HG02938 (cell line): ENCODE measurements around the gene TBRG4.
"Not testable (repeated sequence)": the region's sequence is repeated elsewhere in the genome, so short reads cannot be mapped to it uniquely, and the experiment has no call there.

Experiments
- ATAC-seq: cut with Tn5 transposase; IDR thresholded peaks from one replicate; pipeline ENCODE4 v1.9.1; 2021; ENCODE audit warnings: mild to moderate bottlenecking, moderate library complexity; ENCODE audit not compliant: unreplicated experiment

The TBRG4 gene

DNA sequence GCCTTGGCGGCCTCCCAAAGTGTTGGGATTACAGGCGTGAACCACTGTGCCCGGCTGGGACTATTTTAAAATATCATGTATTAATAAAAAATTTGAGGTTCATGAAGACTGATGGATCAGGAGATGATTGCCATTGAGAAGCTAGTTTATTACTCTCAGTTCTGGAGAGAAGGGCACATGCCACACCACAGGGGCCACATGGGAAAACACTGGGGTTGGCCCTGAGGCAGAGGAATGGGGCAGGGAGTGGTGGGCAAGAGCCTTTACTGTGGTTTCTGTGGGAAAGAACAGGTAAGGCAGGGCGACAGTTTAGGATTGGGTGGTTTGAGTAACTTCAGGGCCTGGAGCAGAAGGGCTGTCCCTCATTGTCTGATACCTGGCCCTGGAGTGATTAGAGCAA, 6.8 kb upstream of the TBRG4 start:
- no peak for ATAC-seq

DNA sequence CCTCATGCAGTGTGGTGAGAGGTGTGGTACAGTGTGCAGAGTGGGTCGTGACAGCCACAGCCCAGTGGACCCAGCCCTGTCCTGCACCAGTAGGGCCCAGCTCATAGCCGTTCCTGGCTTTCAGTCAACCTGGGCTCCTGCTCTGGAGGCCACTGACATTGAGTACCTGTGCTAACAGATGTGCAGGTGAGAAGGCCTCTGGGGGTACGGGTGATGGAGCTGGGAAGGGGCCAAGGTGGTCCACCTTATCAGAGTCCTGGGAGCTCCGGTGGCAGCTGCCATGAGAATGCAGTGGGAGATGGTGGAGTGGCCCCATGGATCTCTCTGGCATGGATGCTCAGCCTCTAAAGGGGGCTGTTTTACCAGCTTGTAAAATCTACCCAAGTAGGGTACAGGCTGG, 6.1 kb upstream of the TBRG4 start:
- ATAC-seq: no peak

DNA sequence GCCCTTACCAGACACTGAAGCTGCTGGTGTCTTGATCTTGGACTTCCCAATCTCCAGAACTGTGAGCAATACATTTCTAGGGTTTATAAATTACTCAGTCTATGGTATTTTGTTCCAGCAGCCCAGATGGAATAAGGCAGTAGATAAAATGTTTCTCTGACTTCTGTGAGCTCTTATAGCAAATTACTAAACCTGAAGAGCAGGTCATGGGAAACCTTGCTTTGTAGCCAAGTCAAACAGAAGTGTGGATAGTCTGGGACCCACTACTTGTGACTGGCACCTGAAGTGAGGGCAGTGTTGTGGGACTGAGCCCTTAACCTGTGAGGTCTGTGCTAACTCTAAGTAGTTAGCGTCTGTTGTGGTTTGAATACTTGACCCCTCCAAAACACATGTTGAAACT, 4.6 kb upstream of the TBRG4 start:
- no peak for ATAC-seq

DNA sequence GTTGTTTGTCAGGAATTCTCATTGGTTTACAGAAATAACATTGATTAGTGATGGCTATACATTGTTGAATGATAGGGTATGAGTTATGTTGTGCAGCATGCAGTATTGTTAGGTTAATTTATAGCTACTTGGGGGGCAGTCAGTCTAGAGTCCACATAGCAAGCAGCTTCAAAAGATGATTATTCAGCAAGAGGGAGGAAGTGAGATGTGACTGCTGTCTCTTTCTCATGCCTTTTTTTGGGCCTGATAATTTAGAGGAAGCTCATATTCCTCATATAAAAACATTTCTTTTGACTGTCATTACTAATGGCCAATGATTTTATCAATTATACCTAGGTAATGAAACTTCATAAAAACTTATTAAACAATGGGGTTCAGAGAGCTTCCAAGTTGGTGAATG, 3.4 kb upstream of the TBRG4 start:
- ATAC-seq: no peak

DNA sequence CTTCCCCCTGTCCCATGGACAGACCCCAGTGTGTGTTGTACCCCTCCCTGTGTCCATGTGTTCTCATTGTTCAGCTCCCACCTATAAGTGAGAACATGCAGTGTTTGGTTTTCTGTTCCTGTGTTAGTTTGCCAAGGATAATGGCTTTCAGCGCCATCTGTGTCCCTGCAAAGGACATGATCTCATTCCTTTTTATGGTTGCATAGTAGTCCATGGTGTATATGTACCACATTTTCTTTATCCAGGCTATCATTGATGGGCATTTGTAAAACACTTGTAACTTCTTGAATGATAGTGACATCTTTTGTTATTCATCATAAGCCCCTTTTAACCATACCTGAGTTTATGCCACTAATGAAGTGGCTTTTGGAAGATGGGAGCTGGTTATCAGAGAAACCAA, 2.8 kb upstream of the TBRG4 start:
- not testable (repeated sequence) for ATAC-seq

DNA sequence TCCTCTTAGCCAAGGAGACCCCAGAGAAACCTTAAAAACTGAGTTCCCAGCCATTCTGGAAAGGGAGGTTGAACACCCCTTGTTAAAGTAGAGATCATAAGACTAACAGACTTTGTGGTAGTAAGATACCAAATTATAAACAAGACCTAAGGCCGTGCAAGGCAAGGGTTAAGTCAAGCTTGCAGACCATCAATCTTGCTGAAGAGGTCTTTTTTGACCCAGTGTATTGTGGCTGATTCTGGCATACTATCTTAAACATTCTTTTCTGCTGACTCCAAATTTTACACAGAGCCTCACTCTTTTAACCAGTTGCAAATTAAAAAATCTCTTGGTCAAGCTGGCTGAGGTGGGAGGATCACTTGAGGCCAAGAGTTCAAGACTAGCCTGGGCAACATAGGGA, 1.2 kb upstream of the TBRG4 start:
- no peak for ATAC-seq

DNA sequence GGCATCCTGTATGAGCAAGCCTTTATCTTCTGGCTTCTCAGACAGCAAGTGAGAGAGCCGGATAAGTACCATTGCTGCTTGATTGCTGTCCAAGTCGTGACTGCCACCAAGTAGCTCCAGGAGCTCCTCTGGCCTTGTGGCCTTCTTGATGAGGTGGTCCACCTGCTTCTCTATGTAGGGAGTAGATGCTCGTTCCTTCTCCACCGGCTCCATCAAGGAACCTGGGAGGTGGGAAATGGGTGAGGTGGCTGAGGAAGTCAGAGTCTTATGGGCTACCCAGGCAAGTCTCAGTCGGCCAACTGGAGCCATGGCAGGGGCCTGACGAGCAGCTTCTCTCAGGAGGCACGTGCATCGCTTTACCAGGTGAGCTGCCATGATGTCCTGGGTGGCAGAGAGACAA, 2.6 kb downstream of the TBRG4 start:
- ATAC-seq: no peak

DNA sequence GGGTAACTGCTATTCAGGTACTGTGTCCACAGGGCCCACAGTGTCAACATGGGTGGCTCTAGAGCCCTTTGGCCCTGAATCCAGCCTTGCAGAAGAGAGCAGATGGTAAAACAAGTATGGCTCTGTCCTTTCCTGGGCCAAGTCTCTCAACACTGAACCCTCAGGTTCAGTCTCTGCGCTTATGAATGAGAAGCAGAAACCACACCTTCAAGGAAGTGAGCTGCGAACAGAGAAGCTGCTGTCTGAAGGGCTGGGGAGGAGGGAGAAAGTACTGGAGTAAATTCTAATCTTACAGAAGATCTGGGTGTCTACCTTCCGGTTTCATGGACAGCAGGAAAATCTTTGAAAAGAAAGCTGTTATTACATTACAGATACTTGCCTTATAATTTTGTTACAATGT, 4.1 kb downstream of the TBRG4 start:
- ATAC-seq: no peak

DNA sequence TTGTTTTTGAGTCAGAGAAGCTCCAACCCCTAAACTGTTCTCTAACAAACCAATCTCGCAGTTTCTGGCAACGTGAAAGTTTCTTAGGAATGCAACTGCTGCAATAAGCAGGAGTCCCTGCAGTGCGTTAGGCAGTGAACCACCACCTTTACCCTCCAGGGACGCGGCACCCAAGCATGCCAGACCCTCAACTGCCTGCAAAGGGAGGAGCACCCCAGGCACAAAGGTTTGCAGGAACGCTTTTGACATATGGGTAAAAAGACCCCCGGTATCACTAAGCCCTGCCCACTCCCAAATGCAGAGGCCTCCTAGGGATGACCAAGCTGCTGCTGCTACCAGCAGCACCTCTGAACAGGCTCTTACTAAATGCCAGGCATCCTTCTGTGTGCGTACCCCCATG, 4.7 kb downstream of the TBRG4 start:
- ATAC-seq: no peak

DNA sequence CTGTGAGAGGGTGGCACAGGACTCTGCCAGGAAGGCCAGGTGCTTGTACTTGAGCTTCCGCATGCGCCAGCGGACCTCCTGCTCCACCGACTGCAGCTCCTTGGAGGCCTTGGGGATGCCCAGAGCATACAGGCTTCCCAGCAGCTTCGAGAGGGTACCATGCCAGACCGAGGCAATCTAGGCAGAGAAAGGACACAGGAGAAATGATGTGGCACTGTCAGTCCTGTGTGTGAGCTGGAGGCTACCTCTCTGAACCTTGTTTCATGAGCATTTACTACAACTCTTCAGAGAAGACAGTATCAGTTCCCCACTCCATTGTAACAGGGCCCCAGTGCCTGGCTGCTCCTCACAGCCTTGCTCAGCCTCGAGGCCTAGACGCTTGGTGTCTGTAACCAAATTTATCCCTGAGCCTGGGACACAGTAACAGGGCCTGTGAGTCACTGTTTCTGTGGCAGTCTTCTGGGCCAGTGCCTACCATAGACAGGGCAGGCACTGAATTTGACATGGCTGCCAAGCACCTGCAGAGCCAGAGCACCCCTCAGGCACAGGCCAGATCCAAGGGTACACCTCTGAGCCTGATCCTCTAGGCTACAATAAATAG, 5.8 kb downstream of the TBRG4 start:
- no peak for ATAC-seq

DNA sequence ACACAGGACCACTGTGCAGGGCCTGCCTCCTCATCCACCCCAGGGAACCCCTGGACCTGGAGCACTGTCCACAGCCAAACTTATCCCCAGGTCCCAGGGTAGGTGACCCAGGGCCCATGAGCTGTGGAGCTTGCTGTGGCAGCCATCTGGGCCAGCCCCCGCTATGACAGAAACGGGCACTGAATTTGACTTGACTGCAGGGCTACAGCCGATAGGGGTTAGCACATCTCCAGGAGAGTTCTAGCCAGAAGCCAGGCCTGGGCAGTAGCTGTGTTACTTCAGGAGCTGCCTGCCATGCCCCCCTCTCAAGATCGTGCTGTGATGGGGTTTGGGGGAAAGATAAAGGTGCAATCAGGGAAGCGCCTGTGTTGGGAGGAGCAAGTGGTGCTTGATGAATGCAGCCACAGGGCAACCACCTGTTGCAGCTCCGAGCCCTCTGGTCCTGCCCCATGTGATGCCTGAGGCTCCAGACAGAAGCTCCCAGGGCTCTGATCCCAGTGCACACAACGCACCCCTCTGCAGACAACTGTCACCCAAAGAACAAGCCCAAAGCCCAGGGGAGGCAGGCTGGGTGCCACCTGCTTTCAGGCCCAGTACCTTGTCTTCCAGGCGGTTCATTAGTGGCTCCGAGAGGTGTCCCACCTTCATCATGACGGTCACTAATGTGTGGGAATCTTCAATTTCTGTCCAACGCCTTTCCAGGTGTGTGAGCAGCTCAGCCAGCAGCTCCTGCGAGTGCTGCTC, 6.5 kb downstream of the TBRG4 start:
- ATAC-seq: no peak

DNA sequence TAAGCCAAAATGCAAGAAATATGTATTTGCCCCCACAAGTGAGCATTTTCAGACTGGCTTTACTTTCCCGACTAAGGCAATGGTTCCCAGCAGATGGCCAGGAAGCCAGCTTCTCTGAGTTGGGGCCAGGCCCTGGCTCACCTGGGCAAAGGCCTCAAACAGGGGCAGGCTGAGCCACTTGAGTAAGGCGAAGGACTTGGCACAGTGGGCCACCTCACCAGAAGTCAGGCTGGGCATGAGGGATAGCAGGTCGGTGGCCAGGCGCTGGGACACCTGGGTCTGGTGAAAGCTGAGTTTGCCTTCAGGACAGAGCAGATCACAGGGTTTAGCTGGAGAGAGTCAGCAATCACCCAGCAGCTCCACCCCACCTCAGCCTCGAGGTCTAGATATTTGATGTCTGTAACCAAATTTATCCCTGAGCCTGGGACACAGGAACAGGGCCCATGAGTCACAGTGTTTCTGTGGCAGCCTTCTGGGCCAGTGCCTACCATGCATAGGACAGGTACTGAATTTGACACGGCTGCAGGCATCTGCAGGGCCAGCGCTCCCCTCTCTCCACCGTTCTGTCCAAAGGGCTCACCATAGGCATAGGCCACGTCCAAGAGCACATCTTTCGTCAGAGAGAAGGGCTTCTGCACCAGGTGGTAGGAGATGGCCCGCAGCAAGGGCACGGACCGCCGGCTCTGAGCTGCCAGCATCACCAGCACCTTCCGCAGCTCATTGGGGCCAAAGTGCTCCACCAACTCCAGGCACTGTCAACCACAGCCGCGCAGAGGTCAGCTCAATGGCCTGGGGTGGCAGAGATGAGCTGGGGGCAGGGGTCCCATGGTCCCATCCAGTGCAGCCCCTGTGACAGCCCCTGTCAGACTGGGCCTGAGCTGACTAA, 7.3 kb downstream of the TBRG4 start:
- ATAC-seq: no peak

DNA sequence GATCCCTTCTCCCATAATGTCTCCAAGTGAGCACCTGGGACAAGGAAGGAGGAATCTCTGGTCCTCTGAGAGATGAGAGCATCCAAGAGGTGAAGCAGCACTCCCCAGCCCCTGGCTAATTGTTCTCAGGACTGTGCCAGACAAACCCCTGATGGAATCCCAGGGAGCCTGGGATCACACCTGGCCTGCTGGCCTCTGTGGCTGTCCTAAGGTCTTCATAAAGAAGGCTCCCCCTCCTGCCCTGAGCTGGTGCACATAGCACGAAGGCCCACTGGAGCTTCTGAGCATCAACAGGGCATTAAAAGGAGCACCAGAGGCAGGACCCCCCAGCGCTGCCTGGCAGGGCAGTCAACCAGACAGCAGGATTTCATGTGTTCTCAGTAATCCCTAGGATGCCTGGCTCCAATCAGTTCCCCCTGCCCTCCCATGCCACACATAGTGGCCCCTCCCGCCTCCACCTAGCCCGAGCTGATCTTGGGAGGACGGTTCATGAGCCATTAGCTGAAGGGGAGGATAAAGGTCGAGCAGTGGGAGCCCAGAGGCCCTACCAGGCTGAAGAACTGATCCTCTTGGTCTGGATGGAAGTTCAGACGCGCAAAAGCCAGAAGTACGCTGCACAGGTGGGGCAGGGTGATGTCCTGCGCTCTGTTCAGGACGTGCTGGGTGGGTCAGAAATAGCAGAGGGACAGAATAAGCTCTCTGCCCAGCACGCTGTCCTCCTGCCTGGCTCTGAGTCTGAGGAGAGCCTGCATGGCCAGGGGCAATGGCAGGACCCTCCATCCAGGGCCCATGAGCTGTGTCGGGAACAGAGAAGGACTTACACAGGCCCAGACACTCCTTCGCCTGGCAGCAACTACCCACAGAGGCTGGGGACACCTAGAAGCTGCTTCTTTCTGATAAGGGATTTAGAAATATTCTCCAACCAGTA, 8.4 kb downstream of the TBRG4 start:
- ATAC-seq: no peak

DNA sequence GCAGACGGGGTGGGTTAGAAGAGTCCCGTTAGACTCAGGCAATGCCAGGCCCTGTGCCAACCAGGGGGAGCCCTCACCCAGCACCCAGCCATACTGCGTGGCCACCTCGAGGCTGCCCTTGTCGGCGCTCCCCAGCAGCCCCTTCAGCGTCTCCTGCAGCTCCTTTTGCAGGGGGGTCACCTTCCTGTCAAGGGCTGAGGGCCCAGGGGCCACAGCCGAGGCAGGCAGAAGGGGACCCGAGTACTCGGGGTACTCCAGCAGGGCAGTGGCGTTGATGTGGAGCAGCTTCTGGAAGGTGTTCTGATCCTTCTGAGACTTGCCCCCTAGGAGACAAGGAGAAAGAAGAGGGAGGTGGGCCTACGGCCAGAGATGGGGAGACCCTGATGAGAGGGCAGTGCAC, 9.7 kb downstream of the TBRG4 start:
- ATAC-seq: no peak

DNA sequence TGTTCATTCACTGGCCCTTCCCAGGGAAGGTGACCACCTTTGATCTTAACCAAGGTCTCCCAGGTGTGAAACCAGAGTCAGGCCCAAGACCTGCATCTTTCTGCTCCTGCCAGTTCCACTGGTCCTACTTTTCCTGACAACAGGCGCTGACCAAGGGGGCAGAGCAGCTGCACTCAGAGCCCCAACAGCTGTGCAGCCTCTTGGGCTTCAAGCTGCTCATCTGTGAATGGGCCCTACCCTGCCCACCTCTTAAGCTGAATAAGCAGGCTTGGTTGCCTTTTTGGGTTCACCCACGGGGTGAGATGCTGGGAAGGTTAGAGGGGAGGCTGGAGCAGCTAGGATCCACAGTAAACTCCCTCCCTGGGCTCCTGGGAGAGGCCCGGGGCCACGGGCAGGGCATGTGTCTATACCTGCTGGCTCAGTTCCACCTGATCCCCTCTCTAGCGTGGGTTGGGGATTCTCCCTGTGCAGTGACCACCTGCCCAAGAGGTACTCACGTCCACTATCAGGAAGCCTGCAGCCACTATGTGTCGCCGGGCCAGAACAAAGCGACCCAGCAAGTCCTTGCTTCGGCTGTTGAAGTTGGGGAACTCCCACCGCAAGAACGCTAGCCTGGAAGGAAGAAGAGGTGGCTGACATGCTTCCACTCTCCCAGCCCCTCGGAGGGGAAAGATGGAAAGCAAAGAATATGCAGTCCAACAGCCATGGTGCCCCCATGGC, 10.6 kb downstream of the TBRG4 start:
- ATAC-seq: no peak

DNA sequence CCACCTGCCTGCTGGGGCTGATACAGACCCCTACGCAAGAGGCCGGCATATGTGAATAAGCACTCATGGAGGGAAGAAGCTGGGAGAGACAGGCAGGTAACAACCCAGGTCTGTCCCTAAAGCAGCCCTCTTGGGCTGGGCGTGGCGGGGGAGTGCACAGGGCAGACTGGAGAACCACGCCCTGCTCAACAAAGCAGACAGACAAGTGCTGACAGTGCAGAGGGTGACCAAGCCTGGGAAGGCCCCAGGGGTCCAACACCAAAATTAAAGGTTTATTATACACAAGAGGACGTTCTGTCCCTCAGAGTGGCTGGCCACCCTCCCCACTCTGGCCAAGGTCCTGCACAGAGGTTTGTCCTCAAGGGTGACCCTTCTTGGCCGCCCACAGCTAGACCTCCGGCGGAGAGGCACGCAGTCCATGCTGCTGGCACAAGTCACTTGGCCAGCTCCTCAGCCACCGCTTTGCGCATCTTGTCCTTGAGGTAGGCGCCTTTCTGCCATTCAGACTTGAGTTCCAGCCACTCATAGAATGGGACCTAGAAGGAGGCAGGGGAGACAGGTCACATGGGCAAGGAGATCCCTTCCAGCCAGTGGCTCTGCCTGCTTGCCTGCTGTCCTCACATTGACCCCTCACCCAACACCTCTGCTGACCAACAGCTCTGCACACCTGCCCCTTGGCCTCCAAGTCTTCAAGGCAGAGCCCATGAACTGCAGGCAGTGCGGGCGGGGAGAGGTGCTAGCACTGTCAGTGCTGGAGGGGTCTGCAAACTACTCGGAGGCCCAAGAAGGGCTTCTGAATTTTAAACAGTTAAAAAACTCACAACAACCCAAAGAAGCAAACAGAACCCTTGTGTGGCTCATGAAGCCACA, 11.4 kb downstream of the TBRG4 start:
- no peak for ATAC-seq

DNA sequence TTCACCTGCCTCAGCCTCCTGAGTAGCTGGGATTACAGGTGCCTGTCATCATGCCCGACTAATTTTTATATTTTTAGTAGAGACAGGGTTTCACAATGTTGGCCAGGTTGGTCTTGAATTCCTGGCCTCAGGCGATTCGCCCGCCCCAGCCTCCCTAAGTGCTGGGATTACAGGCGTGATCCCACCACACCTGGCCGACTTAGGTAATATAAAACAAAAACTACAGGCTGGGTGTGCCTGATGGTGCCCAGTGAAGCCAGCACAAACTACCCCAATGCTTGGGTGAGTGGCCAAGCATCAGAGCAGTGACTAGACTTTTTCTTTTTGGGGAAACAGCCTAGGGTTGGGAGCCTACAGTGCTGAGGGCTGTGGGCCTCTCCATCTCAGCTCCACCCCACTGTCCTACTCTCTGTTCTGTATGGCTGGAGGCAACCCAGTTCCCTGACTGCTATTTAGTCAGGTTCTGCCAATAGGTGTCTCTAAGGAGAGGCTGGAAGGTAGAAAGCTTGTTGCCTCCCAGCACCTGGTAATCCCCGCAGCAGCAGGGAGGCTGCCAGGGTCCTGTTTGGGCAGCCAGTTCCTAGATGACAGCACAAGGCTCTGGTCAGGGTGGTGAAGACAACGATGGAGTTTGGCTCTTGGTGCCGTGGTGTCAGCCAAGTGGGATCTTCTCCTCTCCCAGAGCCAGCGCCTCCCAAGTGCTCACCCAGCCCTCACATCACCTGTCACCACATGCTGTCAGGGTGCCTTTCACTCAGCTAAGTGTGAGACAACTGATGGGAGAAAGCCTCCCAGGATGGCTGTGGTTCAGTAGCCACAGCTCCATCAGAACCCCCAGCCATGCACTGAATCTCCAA, 12.3 kb downstream of the TBRG4 start:
- no peak for ATAC-seq

DNA sequence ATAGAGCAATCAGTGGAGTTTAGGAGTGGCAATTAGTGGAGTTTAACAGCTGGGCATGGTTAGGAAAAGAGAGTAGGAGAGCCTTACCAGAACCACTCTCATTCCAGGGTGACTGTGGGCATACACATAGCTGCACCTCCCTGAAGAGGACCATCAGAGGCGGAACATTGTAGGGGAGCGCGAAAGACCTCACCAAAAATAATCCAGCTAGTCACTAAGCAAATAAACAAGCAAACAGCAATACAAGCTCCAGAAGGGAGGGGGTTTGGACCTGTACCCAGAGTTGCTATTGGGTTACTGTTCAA, 18.6 kb downstream of the TBRG4 start:
- no peak for ATAC-seq
